Lower lobe of right lung (tissue), 2 donors: Measurements from ENCODE around the gene SHKBP1. TPM values are rescaled to one million over a fixed set of nuclear protein-coding genes. Genes with fewer than 3 reads are reported as not detected.

Source experiments
- ATAC-seq, 2 donors: fragments of 200-7000 bp; cut with Tn5 transposase; one replicate each; pipeline ENCODE4 v1.9.1; 2020 to 2022; ENCODE audit warnings: mild to moderate bottlenecking in 2 of 2, moderate library complexity in 2 of 2
- DNase-seq: peaks from one replicate; pipeline ENCODE4 v3.0.0-alpha.2; 2020
- H3K27ac ChIP-seq: fragments of 200-600 bp; one replicate; pipeline ENCODE4 v1.8.0; 2022
- H3K27me3 ChIP-seq: fragments of 200-600 bp; one replicate; pipeline ENCODE4 v1.8.0; 2022; ENCODE audit warnings: low read depth
- H3K36me3 ChIP-seq: fragments of 200-600 bp; one replicate; pipeline ENCODE4 v1.8.0; 2022; ENCODE audit warnings: mild to moderate bottlenecking
- H3K4me1 ChIP-seq: fragments of 200-600 bp; one replicate; pipeline ENCODE4 v1.8.0; 2022
- H3K4me3 ChIP-seq: fragments of 200-600 bp; one replicate; pipeline ENCODE4 v1.8.0; 2022; ENCODE audit warnings: mild to moderate bottlenecking
- H3K9me3 ChIP-seq: fragments of 200-600 bp; one replicate; pipeline ENCODE4 v1.8.0; 2022
- intact Hi-C: fragments of 100-400 bp; cut with DNase I; formaldehyde crosslinking; loops from one replicate; pipeline ENCODE4 v1.11.0; 2022
- total RNA-seq: library from RNA; stranded (reverse); fragmentation: NEBNext Ultra II Directional; extraction: Animal tissue kit (Norgen Biotek cat#: 25700); gene quantifications from one replicate; pipeline ENCODE4 v1.2.1, GENCODE V29; 2021
- TF ChIP-seq, protein P1 (sequence below): fragments of 200-600 bp; IDR thresholded peaks from one replicate; pipeline ENCODE4 v1.8.0; 2022; ENCODE audit warnings: antibody characterized with exemption, mild to moderate bottlenecking
- donor health status: DM: no; HTN: yes; CAD: no; lungs with severe emphysema.

Gene SHKBP1
- total RNA-seq, 1 donor from 2014 or later: 91.2 TPM

DNA sequence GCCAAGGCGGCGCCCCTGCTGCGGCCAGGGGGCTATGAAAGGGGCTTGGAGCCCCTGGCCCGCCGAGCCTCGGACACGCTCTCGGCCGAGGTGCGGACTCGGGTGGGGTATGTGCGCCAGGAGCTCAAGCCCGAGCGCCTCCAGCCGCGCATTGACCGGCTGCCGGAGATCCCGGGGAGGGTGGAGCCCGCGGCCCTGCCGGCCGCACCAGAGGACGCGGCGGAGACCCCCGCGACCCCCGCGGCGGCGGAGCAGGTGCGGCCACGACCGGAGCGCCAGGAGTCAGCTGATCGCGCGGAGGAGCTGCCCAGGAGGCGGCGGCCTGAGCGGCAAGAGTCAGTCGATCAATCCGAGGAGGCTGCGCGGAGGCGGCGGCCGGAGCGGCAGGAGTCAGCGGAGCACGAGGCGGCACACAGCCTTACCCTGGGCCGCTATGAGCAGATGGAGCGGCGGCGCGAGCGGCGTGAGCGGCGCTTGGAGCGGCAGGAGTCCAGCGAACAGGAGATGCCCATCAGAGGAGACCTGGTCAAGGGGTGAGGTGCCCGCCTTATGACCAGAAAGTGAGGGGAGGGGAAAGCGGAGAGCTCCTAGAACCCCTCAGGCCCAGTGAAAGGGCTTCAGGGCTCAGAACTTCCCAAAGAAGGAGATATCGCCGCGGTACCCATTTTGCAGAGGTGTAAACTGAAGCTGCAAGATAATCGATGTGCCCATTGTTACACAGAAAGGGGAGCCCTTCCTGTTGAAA lies 8.8 kb upstream of the SHKBP1 start:
- Histone ChIP-seq H3K9me3 (no peaks in the 10 kb centered on the region), H3K27ac (no peak overlapping the region), H3K4me1 (peaks cover 18% of the 10 kb centered on the region), H3K36me3 (no peaks in the 10 kb centered on the region), H3K27me3 (peaks cover 55% of the 10 kb centered on the region), H3K4me3 (peak overlapping the region; percentile 35)
- TF ChIP-seq, protein P1, sequence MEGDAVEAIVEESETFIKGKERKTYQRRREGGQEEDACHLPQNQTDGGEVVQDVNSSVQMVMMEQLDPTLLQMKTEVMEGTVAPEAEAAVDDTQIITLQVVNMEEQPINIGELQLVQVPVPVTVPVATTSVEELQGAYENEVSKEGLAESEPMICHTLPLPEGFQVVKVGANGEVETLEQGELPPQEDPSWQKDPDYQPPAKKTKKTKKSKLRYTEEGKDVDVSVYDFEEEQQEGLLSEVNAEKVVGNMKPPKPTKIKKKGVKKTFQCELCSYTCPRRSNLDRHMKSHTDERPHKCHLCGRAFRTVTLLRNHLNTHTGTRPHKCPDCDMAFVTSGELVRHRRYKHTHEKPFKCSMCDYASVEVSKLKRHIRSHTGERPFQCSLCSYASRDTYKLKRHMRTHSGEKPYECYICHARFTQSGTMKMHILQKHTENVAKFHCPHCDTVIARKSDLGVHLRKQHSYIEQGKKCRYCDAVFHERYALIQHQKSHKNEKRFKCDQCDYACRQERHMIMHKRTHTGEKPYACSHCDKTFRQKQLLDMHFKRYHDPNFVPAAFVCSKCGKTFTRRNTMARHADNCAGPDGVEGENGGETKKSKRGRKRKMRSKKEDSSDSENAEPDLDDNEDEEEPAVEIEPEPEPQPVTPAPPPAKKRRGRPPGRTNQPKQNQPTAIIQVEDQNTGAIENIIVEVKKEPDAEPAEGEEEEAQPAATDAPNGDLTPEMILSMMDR: no peak
- no peak for DNase-seq
- intact Hi-C loops: no loop called here
- ATAC-seq: no peak

- peaks cover 33% of the 10 kb centered on the region for H3K27me3 ChIP-seq
- H3K4me3 ChIP-seq: peak overlapping the region; percentile 43
- H3K36me3 ChIP-seq: no peaks in the 10 kb centered on the region
- TF ChIP-seq, protein P1: no peak
- ATAC-seq (peak; percentile 98 to 99), DNase-seq (peak; percentile 100)
- intact Hi-C loops: no loop called here
- H3K4me1 ChIP-seq: peaks cover 18% of the 10 kb centered on the region
- H3K9me3 ChIP-seq: no peaks in the 10 kb centered on the region
- H3K27ac ChIP-seq: peak overlapping the region; percentile 24
Observed at GRCh38 chr19:40570313-40571004, 6.2 kb upstream of the SHKBP1 start.

GRCh38 chr19:40571005-40571318 lies 5.7 kb upstream of the SHKBP1 start:
- Histone ChIP-seq H3K27me3 (peaks cover 28% of the 10 kb centered on the region), H3K9me3 (no peaks in the 10 kb centered on the region), H3K27ac (peak overlapping the region; percentile 24), H3K4me1 (peaks cover 18% of the 10 kb centered on the region), H3K4me3 (no peak overlapping the region), H3K36me3 (no peaks in the 10 kb centered on the region)
- no peak for ATAC-seq
- DNase-seq: no peak
- TF ChIP-seq, protein P1: no peak
- intact Hi-C loops: no loop called here

- Histone ChIP-seq H3K4me1 (peaks cover 17% of the 10 kb centered on the region), H3K27ac (no peak overlapping the region), H3K36me3 (no peaks in the 10 kb centered on the region), H3K27me3 (peaks cover 18% of the 10 kb centered on the region), H3K4me3 (no peak overlapping the region), H3K9me3 (no peaks in the 10 kb centered on the region)
- intact Hi-C loops: no loop called here
- TF ChIP-seq, protein P1: no peak
- no peak for ATAC-seq
- no peak for DNase-seq
Observed at GRCh38 chr19:40571831-40572495, 4.7 kb upstream of the SHKBP1 start.

- ATAC-seq (no peak), DNase-seq (no peak)
- no peaks in the 10 kb centered on the region for H3K27me3 ChIP-seq
- no peaks in the 10 kb centered on the region for H3K9me3 ChIP-seq
- peaks cover 12% of the 10 kb centered on the region for H3K36me3 ChIP-seq
- H3K4me3 ChIP-seq: no peak overlapping the region
- TF ChIP-seq, protein P1: no peak
- H3K27ac ChIP-seq: no peak overlapping the region
- H3K4me1 ChIP-seq: peaks cover 11% of the 10 kb centered on the region
- intact Hi-C loops: no loop called here
Observed at GRCh38 chr19:40575326-40575725, 1.3 kb upstream of the SHKBP1 start.
